NCI-H460 (cell line): ENCODE measurements around the gene XIST. TPM values are rescaled to one million over a fixed set of nuclear protein-coding genes. Genes with fewer than 3 reads are reported as not detected.
A peak's percentile ranks its signal among the peaks of the same experiment; 100 is the strongest.
"Not testable (repeated sequence)": the region's sequence is repeated elsewhere in the genome, so short reads cannot be mapped to it uniquely, and the experiment has no call there.

ENCODE experiments used
- DNase-seq: peaks from one replicate; pipeline ENCODE4 v3.0.0-alpha.2; 2016; ENCODE audit warnings: low read depth; ENCODE audit errors: extremely low read depth
- total RNA-seq: library from RNA; depleted of rRNA; stranded (reverse); fragments of >200 nt; shearing (Covaris generic); gene quantifications from 2 replicates; pipeline ENCODE4 v1.2.3, GENCODE V29; 2014

Gene XIST
- total RNA-seq, 1 experiment from 2014 or later, result not detected

- DNase-seq, result no peak
Measured at GRCh38 chrX:73840120-73840924, 12.2 kb downstream of the XIST start.

GRCh38 chrX:73839152-73839551, 13.4 kb downstream of the XIST start:
- no peak for DNase-seq

- DNase-seq, result no peak
Measured at GRCh38 chrX:73838123-73838522, 14.4 kb downstream of the XIST start.

- no peak for DNase-seq
Measured at GRCh38 chrX:73836956-73837477, 15.5 kb downstream of the XIST start.

GRCh38 chrX:73834219-73834618, 18.3 kb downstream of the XIST start:
- no peak for DNase-seq

GRCh38 chrX:73832319-73832718, 20.2 kb downstream of the XIST start:
- DNase-seq, result no peak

GRCh38 chrX:73831500-73831899, 21.0 kb downstream of the XIST start:
- no peak for DNase-seq

GRCh38 chrX:73830489-73831414, 21.8 kb downstream of the XIST start:
- no peak for DNase-seq

- DNase-seq, result no peak
Measured at GRCh38 chrX:73829890-73830466, 22.5 kb downstream of the XIST start.

GRCh38 chrX:73828080-73828720, 24.3 kb downstream of the XIST start:
- DNase-seq, result peak; percentile 0

GRCh38 chrX:73827406-73827805, 25.1 kb downstream of the XIST start:
- no peak for DNase-seq

GRCh38 chrX:73826996-73827395, 25.5 kb downstream of the XIST start:
- DNase-seq, result no peak

GRCh38 chrX:73825569-73825968, 26.9 kb downstream of the XIST start:
- DNase-seq, result no peak

- no peak for DNase-seq
Measured at GRCh38 chrX:73823473-73824004, 29.0 kb downstream of the XIST start.

GRCh38 chrX:73822775-73823174, 29.7 kb downstream of the XIST start:
- DNase-seq, result no peak

- no peak for DNase-seq
Measured at GRCh38 chrX:73821921-73822559, 30.5 kb downstream of the XIST start.

- DNase-seq, result not testable (repeated sequence)
Measured at GRCh38 chrX:73819864-73820558, 32.5 kb downstream of the XIST start.

GRCh38 chrX:73818200-73819116, 34.1 kb downstream of the XIST start:
- DNase-seq, result no peak
